Inflammatory macrophage treated with lipopolysaccharide for 1 hour (primary cell): ENCODE data around the gene TEX12.
"Not testable (repeated sequence)": the region's sequence is repeated elsewhere in the genome, so short reads cannot be mapped to it uniquely, and the experiment has no call there.

Source experiments
- DNase-seq, 2 donors: peaks; one replicate each; pipeline ENCODE4 v3.0.0-alpha.2; 2020 to 2022

The TEX12 gene, protein sequence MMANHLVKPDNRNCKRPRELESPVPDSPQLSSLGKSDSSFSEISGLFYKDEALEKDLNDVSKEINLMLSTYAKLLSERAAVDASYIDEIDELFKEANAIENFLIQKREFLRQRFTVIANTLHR

GRCh38 chr11:112167145-112167544 is at the start of gene TEX12:
Gene TEX12 (plus strand): TSS chr11:112167372. CDS start chr11:112169269, 1,897 bp downstream.
- DNase-seq: no peak

DNA sequence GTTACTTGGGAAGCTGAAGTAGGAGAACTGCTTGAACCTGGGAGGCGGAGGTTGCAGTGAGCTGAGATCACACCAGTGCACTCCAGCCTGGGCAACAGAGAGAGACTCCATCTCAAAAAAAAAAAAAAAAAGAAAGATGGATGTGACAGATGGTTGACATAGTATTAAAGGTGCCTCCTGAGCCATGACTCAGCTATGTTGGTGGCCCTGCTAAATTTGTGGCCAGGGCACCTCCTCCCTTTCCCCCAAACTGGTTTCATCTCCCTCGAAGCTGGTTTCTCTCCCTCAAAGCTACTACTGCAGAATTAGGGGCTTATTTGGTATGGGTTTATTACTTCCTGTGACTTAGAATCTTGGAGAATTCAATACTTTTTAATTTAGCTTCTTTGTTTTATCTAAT is 49.0 kb upstream of the TEX12 start:
- no peak for DNase-seq

GRCh38 chr11:112121981-112122615 is 45.1 kb upstream of the TEX12 start:
- DNase-seq: peak in 1 of 2 donors; percentile 87

DNA sequence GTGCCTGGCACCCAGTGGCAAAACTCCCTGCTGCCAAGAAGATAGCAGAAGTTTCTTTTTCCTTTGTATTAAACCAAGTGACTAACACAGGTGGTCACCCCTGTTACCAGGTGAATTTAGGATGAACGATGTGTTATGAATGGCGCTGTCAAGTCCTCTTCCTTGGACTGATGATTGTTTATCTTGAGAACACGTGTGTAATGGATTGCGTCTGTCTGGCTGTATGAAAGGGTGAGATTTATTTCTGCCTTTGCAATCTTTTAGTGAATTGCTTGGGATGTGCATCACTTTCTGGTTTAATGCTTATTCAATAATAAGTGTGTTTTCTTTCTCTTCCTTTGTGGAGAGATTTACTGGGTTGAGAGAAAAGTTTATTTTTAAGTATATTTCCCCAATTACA is 44.0 kb upstream of the TEX12 start:
- no peak for DNase-seq

DNA sequence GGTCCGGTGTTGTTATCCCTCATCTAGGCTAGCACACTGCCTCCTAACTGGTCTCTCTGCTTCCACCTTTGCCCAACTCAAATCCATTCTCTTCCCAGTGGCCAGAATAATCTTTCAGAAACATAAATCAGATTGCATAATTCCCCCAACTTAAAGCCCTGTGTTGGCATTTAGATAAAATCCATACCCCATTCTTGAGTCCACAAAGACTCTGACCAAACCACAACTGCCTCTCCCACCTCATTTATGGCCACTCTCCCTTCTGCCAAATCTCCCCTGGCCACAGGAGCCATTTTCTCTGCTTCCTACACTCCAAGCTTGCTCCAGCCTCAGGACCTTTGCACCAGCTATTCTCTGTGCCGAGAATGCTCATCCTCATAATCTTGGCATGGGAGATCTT is 40.1 kb upstream of the TEX12 start:
- DNase-seq: no peak

DNA sequence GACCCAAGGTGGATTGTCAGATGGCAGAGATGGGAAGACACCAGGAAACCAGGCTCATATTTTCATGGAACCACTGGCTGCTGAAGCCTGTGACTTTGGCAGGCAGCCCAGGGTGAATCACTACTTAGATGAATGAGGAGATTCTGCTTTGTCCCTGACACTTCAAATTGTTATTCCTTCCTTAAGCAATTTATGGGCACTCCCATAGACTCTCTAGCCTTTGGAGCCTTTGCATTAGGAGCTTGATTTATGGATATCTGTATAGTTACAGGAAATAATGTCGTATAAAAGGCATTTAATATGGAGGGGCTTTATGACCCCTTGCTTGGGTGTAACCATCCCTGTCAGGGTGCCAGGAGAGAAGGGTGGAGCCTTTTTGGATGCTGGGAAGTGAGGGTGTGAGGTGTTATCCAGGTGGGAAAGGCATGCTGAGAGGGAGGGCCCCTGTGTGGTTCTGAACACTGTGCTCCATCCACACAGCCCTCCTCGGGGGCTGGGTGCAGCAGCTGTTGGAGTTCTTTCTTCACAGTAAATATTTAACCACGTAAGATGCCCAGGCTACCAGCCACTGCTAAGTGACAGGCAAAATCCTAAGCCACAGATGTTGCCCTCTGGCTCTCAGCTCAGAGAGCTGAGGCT is 38.6 kb upstream of the TEX12 start:
- DNase-seq: no peak

- DNase-seq: peak; percentile 81
Measured at GRCh38 chr11:112129656-112130055, 37.5 kb upstream of the TEX12 start.

GRCh38 chr11:112132737-112133136 is 34.4 kb upstream of the TEX12 start:
- no peak for DNase-seq

GRCh38 chr11:112134473-112134872 is 32.7 kb upstream of the TEX12 start:
- DNase-seq: no peak

DNA sequence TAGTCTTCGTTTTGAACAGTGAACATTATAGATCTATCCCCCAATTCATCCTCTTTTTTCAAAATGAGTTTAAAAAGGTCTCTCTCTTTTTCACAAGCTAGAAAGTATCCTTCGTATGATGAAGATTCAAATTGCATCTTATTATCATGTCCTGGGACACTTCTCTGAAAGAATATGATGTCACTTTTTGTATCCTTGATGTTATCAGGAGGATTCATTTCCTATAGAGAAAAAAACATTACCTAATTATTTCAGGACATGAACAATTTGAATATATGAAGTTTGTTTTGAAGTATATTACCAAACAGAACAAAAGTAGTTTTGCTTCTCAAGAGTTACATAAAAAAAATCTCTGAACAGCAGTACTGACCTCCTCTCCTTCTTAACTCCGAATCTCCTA is 23.6 kb upstream of the TEX12 start:
- no peak for DNase-seq

DNA sequence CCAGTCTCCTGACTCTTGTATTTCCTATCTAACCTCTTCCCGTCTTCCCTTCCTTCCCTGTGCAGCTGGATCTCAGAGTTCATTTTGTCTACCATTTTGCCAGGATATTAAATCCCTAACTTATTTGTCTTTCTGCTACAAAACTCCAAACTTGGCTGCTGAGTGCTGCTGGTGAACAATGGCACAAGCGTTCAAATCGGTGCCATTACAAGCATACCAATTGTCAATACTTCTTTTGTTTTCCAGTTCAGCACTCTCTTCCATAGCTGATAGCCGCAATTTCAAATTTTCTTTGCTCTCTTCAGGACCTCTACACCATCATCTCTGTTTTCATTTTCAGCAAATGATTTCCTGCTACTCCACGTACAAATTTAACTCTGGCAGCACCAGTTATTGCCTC is 16.7 kb upstream of the TEX12 start:
- DNase-seq: no peak

DNA sequence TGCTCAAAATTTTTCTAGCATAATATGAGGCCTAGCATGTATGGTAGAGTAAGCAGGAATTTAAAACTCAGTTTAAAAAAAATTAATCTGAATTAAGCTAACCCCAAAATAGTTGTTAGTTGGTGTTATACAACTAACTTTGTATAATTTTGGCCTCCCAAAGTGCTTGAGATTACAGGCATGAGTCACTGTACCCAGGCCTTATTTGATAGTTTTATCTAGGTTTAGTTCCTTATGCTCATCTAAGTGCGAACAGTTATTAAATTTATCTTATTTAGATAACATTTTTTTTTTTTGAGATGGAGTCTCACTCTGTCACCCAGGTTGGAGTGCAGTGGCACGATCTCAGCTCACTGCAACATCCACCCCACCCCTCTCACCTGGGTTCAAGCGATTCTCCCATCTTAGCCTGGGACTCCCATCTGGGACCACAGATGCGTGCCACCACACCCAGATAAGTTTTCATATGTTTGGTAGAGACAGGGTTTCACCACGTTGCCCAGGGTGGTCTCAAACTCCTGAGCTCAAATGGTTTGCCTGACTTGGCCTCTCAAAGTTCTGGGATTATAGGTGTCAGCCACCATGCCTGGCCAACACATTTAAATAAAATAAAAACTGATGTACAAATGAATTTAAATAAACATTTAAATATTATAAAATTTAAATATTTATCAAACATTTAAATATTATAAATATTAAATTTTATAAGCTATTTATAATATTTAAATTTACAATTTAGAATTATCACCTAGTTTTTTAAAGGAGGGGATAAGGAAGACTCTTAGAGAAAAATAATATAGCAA is 10.8 kb upstream of the TEX12 start:
- DNase-seq: no peak

- peak; percentile 96 to 99 for DNase-seq
Measured at GRCh38 chr11:112156956-112157766, 10.0 kb upstream of the TEX12 start.

DNA sequence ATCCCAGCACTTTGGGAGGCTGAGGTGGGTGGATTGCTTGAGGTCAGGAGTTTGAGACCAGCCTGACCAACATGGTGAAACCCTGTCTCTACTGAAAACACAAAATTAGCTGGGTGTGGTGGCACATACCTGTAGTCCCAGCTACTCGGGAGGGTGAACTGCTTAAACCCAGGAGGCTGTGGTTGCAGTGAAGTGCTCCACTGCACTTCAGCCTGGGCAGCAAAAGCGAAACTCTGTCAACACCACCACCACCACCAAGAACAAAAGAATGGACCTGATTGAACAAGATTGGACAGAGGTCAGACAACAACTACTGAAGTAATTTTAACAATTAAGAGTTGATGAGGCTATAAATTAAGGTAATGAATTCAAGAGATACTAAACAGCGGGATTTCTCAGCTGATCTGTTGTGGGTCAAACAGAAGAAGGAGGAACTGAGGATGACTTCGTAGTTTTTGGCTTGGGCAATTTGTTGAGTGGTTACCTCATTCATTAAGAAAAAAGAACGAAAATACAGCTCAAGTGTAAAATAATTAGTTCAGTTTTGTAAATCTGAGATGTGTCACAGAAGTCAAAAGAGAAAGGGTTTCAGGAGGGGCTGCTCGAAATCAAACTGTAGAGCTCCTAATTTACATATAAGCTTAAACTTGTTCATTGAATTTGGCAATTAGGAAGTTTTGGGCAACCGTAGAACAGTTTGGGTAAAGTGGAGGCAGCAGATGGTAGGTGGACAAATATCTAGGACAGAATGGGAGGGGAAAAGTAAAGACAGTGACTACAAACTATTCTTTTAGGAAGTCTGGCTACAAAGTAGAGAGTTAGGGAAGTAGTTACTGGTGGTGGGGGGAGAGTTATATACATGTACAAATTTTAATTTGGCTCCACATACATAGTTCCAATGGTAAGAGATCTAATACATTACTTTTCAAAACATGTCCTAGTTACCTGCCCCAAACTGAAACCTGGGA is 7.8 kb upstream of the TEX12 start:
- DNase-seq: peak; percentile 78 to 84

GRCh38 chr11:112160091-112160848 is 6.9 kb upstream of the TEX12 start:
- DNase-seq: peak in 1 of 2 donors; percentile 31

DNA sequence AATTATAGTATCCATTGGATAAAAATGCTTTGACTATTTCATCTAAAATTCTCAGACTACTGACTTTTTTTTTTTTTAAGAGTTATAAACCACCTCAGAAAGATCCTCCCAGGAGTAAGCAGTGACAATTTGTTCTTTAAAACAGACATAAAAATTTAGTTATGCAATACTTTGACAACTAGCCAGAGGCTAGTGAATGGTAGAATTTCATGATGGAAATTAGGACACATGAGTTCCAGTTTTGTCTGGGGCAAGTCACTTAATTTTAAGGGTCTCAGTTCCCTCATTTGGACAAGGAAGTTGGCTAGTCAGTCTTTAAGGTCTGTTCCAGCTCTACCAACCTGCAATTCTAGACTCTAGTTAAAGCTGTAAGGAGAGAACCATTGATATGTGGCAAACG is 6.2 kb upstream of the TEX12 start:
- peak; percentile 41 to 54 for DNase-seq

DNA sequence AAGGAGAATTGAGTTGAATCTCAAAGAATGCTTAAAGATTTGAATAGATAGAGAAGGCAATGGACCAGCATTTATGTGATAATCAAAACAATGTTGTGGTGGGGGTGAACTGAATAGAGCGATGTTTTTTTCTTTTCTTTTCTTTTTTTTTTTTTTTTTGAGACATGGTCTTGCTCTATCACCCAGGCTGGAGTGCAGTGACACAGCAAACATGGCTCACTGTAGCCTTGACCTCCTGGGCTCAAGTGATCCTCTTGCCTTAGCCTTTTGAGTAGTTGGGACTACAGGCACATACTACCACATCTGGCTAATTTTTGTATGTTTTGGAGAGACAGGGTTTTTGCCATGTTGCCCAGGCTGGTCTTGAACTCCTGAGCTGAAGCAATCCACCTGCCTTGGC is 5.0 kb upstream of the TEX12 start:
- not testable (repeated sequence) for DNase-seq

DNA sequence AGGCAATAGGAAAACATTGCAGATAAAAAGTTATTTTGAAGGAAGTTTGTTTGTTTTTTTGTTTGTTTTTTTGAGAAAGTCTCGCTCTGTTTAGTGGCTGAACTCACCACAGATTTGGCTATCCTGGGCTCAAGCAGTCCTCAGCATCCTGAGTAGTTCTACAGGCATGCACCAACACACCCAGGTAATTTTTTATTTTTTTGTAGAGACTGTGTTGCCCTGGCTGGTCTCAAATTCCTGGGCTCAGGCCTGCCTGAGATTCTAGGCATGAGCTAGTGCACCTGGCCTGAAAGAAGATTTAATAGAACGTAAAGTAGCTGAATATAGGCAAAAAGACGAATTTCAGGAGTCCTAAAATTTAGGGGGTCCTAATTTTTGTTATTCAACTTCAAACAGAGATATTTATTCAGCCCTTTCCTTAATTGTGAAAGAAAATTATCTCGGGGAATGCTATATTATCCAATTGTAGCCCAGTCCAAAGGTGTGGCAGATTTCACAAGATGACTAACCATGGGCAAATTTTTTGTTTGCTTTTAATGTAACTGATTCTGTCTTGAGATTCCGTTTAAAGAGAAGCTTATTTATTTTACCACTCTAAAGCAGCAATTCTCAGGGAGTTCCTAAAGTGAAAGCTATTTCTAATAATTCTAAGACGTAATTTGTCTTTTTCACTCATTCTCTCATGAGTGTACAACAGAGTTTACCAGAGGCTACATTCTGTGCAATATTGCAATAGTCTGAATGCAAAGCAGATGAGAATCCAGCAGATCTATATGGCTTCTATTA is 4.2 kb upstream of the TEX12 start:
- no peak for DNase-seq

DNA sequence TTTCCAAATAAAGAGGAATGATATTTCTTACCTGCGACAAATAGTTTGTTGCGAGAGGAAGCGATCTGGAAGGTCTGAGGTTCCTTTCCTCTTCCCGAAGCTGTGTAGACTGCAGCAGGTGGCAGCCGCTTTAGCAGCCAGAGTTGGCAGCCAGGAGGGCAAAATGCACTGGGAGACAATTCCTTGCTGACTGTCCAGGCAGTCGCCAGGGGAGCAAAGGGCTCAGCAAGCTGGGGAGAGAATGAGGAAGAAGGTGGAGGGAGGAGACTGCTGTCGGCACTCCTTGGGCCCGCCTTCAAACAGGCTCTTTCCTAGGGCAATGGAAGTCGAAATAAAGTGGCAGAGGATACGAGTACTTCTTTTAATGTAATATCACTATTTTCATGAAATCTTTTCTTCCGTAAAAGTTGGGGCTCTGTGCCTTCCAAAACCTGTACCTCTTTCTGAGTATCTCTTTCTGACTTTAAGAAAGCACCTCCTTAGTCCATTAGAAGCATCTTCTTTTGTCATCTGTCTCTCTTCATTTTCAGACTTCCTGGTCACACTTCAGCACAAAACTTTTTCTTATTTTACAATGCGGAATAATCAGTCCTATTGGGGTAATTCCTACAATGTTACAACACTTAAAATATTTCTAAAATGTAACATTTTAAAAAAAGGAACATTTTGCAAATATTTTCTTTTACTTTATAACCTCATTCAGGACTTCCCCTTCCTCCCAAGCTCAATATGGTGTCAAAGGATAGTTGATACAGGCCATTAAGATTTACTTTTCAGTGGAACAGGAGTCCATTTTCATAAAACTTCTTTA is 3.1 kb upstream of the TEX12 start, which contains the start of gene IL18:
TSS of gene IL18 (minus strand) at position 220 of the 811 bp plus-strand sequence. CDS start 9,041 bp downstream, outside the sequence.
- DNase-seq: peak; percentile 90 to 91
